HEK293 (cell line): ENCODE measurements around the gene MYO1E.

Experiments
- SALL2 ChIP-seq: fragments of 450-650 bp; formaldehyde crosslinking; IDR thresholded peaks from 2 replicates; pipeline ENCODE4 v1.5.0; 2017; ENCODE audit warnings: missing biosample characterization, mild to moderate bottlenecking, missing genetic modification characterization, borderline replicate concordance
- SCRT2 ChIP-seq: fragments of 450-650 bp; formaldehyde crosslinking; IDR thresholded peaks from 2 replicates; pipeline ENCODE4 v1.5.1; 2016; ENCODE audit warnings: missing biosample characterization, missing genetic modification characterization
- WT1 ChIP-seq: fragments of 450-650 bp; formaldehyde crosslinking; IDR thresholded peaks from 2 replicates; pipeline ENCODE4 v1.5.1; 2016; ENCODE audit warnings: missing biosample characterization, missing genetic modification characterization
- ZFP37 ChIP-seq: fragments of 450-650 bp; formaldehyde crosslinking; IDR thresholded peaks from 2 replicates; pipeline ENCODE4 v1.5.1; 2016; ENCODE audit warnings: missing biosample characterization, missing genetic modification characterization
- ZNF248 ChIP-seq: fragments of 450-650 bp; formaldehyde crosslinking; IDR thresholded peaks from 2 replicates; pipeline ENCODE4 v1.5.1; 2017; ENCODE audit warnings: missing biosample characterization, missing genetic modification characterization
- ZNF366 ChIP-seq: fragments of 450-650 bp; formaldehyde crosslinking; conservative IDR thresholded peaks from 2 replicates; pipeline ENCODE4 v1.5.1; 2016; ENCODE audit warnings: missing biosample characterization, missing genetic modification characterization
- TF ChIP-seq, protein P1 (sequence below): fragments of 450-650 bp; formaldehyde crosslinking; IDR thresholded peaks from 2 replicates; pipeline ENCODE4 v1.5.1; 2016; ENCODE audit warnings: missing biosample characterization, missing genetic modification characterization, borderline replicate concordance

DNA sequence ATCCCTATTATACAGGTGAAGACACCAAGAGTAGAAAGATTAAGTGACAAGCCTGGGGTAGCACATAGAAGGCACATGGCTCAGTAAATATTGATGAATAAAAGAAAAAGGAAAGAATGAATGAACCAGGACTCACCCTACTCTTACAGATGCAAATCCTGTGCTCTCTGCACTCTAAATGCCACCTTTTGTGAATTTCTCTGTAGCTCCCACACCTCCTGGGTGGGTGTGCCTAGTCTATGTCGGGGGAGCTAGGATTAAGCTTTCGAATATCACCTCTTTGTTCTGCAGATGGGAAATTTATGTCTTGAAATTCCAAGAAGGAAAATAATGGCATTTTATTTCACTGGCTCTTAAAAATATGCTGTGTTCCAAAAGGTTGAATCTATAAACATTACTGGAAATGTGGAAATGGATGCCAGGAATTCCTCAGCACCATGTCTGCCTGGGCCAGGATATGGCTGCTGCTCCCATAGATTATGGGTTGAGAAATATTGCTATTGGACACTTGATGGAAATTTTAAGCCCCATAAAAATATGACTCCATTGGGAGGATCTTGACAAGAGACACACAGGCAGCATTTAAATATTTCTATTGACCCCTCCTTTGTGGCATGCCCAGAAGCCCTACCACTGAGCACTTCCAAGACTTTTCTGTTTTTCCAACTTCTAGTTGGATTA lies 224.4 kb downstream of the MYO1E start:
- no peak for TF ChIP-seq SCRT2 (tag by site-specific recombination)
- no peak for TF ChIP-seq ZFP37 (tag by site-specific recombination)
- no peak for TF ChIP-seq WT1 (tag by site-specific recombination)
- TF ChIP-seq, protein P1, sequence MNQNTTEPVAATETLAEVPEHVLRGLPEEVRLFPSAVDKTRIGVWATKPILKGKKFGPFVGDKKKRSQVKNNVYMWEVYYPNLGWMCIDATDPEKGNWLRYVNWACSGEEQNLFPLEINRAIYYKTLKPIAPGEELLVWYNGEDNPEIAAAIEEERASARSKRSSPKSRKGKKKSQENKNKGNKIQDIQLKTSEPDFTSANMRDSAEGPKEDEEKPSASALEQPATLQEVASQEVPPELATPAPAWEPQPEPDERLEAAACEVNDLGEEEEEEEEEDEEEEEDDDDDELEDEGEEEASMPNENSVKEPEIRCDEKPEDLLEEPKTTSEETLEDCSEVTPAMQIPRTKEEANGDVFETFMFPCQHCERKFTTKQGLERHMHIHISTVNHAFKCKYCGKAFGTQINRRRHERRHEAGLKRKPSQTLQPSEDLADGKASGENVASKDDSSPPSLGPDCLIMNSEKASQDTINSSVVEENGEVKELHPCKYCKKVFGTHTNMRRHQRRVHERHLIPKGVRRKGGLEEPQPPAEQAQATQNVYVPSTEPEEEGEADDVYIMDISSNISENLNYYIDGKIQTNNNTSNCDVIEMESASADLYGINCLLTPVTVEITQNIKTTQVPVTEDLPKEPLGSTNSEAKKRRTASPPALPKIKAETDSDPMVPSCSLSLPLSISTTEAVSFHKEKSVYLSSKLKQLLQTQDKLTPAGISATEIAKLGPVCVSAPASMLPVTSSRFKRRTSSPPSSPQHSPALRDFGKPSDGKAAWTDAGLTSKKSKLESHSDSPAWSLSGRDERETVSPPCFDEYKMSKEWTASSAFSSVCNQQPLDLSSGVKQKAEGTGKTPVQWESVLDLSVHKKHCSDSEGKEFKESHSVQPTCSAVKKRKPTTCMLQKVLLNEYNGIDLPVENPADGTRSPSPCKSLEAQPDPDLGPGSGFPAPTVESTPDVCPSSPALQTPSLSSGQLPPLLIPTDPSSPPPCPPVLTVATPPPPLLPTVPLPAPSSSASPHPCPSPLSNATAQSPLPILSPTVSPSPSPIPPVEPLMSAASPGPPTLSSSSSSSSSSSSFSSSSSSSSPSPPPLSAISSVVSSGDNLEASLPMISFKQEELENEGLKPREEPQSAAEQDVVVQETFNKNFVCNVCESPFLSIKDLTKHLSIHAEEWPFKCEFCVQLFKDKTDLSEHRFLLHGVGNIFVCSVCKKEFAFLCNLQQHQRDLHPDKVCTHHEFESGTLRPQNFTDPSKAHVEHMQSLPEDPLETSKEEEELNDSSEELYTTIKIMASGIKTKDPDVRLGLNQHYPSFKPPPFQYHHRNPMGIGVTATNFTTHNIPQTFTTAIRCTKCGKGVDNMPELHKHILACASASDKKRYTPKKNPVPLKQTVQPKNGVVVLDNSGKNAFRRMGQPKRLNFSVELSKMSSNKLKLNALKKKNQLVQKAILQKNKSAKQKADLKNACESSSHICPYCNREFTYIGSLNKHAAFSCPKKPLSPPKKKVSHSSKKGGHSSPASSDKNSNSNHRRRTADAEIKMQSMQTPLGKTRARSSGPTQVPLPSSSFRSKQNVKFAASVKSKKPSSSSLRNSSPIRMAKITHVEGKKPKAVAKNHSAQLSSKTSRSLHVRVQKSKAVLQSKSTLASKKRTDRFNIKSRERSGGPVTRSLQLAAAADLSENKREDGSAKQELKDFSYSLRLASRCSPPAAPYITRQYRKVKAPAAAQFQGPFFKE (tag by site-specific recombination) = no peak
- no peak for TF ChIP-seq ZNF366 (tag by site-specific recombination)
- no peak for TF ChIP-seq SALL2 (tag by site-specific recombination)
- TF ChIP-seq ZNF248 (tag by site-specific recombination) = no peak
